H1 (cell line): Measurements from ENCODE around the gene TMEM235. TPM values are rescaled to one million over a fixed set of nuclear protein-coding genes. Genes with fewer than 3 reads are reported as not detected.
A peak's percentile ranks its signal among the peaks of the same experiment; 100 is the strongest.

Source experiments
- ASH2L ChIP-seq: fragments of 200-600, 300-600 bp; sonication (generic); IDR thresholded peaks from one replicate; pipeline ENCODE4 v1.7.1; 2017; ENCODE audit warnings: low read length
- ATF2 ChIP-seq: IDR thresholded peaks from 2 replicates; pipeline ENCODE4 v1.6.1; 2012; ENCODE audit warnings: low read length, inconsistent platforms
- ATF3 ChIP-seq: IDR thresholded peaks from 2 replicates; pipeline ENCODE4 v1.6.1; 2011; ENCODE audit warnings: low read depth, mild to moderate bottlenecking, low read length; ENCODE audit not compliant: insufficient read depth
- BCL11A ChIP-seq, 2 experiments: IDR thresholded peaks; one replicate each; pipeline ENCODE4 v1.6.1; 2011; ENCODE audit warnings: low read depth in 2 of 2, low read length in 2 of 2, mild to moderate bottlenecking in 2 of 2
- BRCA1 ChIP-seq: IDR thresholded peaks from 2 replicates; pipeline ENCODE4 v1.6.1; 2012; ENCODE audit warnings: low read depth, low read length, improper control_type of control experiment
- CEBPB ChIP-seq: IDR thresholded peaks from 2 replicates; pipeline ENCODE4 v1.6.1; 2012; ENCODE audit warnings: low read depth, low read length
- CTBP2 ChIP-seq: IDR thresholded peaks from 2 replicates; pipeline ENCODE4 v1.7.0; 2011; ENCODE audit warnings: borderline replicate concordance, mild to moderate bottlenecking, moderate library complexity, mixed read lengths, low read length; ENCODE audit not compliant: insufficient read depth, insufficient read length
- CTCF ChIP-seq, 3 experiments: IDR thresholded peaks; 1 replicate in 2 of 3; 2 replicates in 1 of 3; pipeline versions ENCODE4 v1.5.1 to v1.6.1; 2011; ENCODE audit warnings: low read length in 3 of 3, mild to moderate bottlenecking in 3 of 3, inconsistent platforms in 2 of 3, low read depth in 1 of 3, moderate library complexity in 1 of 3; ENCODE audit not compliant: insufficient read depth in 1 of 3; ENCODE audit errors: control extremely low read depth in 1 of 3
- HDAC2 ChIP-seq, 2 experiments: fragments of 300-600 bp in 1 of 2; sonication (generic) in 1 of 2; IDR thresholded peaks; 2 replicates each; pipeline ENCODE4 v1.6.1; 2011 to 2012; ENCODE audit warnings: low read depth in 2 of 2, low read length in 2 of 2, mild to moderate bottlenecking in 2 of 2, moderate library complexity in 2 of 2, borderline replicate concordance in 1 of 2, inconsistent platforms in 1 of 2
- JUND ChIP-seq: IDR thresholded peaks from 2 replicates; pipeline ENCODE4 v1.6.1; 2011; ENCODE audit warnings: mild to moderate bottlenecking, improper control_type of control experiment, low read length
- MAFK ChIP-seq: IDR thresholded peaks from 2 replicates; pipeline ENCODE4 v1.6.1; 2012; ENCODE audit warnings: low read depth, mild to moderate bottlenecking, improper control_type of control experiment, low read length
- RAD21 ChIP-seq, 2 experiments: IDR thresholded peaks in 1 of 2; conservative IDR thresholded peaks in 1 of 2; 2 replicates each; pipeline ENCODE4 v1.6.1; 2011; ENCODE audit warnings: low read depth in 2 of 2, low read length in 2 of 2, improper control_type of control experiment in 1 of 2, inconsistent platforms in 1 of 2, mild to moderate bottlenecking in 1 of 2, moderate library complexity in 1 of 2
- RXRA ChIP-seq: IDR thresholded peaks from 2 replicates; pipeline ENCODE4 v1.6.1; 2011; ENCODE audit warnings: low read depth, mild to moderate bottlenecking, low read length, moderate library complexity; ENCODE audit not compliant: insufficient read depth
- SIN3A ChIP-seq, 2 experiments: IDR thresholded peaks in 1 of 2; conservative IDR thresholded peaks in 1 of 2; 2 replicates each; pipeline ENCODE4 v1.6.1; 2011 to 2012; ENCODE audit warnings: low read length in 2 of 2, improper control_type of control experiment in 1 of 2, low read depth in 1 of 2, mild to moderate bottlenecking in 1 of 2
- SP1 ChIP-seq: IDR thresholded peaks from 2 replicates; pipeline ENCODE4 v1.6.1; 2011; ENCODE audit warnings: low read depth, low read length
- SRF ChIP-seq: IDR thresholded peaks from 2 replicates; pipeline ENCODE4 v1.6.1; 2011; ENCODE audit warnings: mild to moderate bottlenecking, low read depth, low read length, moderate library complexity
- SUZ12 ChIP-seq: fragments of 200-600 bp; sonication (generic); IDR thresholded peaks from 2 replicates; pipeline ENCODE4 v1.6.1; 2012; ENCODE audit warnings: mild to moderate bottlenecking, inconsistent platforms, low read length, moderate library complexity, mixed read lengths
- TCF12 ChIP-seq: IDR thresholded peaks from 2 replicates; pipeline ENCODE4 v1.6.1; 2011; ENCODE audit warnings: low read depth, mild to moderate bottlenecking, low read length
- TEAD4 ChIP-seq: IDR thresholded peaks from 2 replicates; pipeline ENCODE4 v1.6.1; 2012; ENCODE audit warnings: low read depth, low read length, inconsistent platforms, mixed read lengths
- polyA plus RNA-seq, 7 experiments: library from polyadenylated mRNA; depleted of rRNA in 3 of 7; stranded (reverse) in 5 of 7; unstranded in 2 of 7; fragments of >200 nt in 5 of 7; fragments of 200-250 nt in 2 of 7; gene quantifications; 1 replicate in 5 of 7; 2 replicates in 1 of 7; 4 replicates in 1 of 7; pipeline versions ENCODE4 v1.2.1 to v1.2.3, GENCODE V29; 2011 to 2013; ENCODE audit warnings: missing spikeins in 2 of 7, mixed read lengths in 2 of 7
- total RNA-seq: library from RNA; stranded (reverse); fragmentation: NEBNext Ultra II Directional; extraction: Animal tissue kit (Norgen Biotek cat#: 25700); gene quantifications from 2 replicates; pipeline ENCODE4 v1.2.1, GENCODE V29; 2021

TMEM235 gene
- total and polyA plus RNA-seq, 2 of the 8 experiments (the other 6 are each of a cell fraction or from before 2014, with no cell fraction given), result 0.05 to 0.15 TPM

DNA sequence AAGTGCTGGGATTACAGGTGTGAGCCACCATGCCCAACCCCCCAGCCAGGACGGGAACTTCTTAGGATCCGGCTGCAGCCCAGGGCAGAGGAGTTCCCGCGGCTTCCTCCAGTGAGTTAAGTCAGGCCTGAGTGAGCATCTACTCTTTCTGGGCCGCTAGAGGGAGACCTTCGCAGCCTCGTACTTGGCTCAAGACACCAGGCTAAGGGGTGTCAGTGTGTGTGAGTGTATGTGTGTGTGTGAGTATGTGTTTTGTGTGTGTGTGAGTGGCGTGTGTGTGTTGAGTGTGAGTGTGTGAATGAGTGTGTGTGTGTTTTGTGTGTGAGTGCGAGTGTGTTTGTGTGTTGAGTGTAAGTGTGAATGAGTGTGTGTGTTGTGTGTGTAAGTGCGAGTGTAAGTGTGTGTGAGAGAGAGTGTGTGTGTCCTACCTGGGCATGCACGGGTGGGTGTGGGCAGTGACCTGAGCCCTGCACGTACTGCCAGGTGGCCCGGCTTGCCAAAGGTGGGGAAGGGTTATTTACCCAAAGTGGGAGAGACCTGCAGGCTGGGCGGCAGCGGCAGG, 58.5 kb downstream of the TMEM235 start (continued):
- peak; percentile 90 to 95 (median 92) for TF ChIP-seq CTCF (IDR thresholded peaks at IDR 0.05; ENCODE audit: control extremely low read depth in 1 of 3, insufficient read depth in 1 of 3, low read depth in 1 of 3, low read length in 3 of 3)
- TF ChIP-seq BCL11A (IDR thresholded peaks at IDR 0.05; ENCODE audit: low read depth in 2 of 2, low read length in 2 of 2), result no peak
- TF ChIP-seq SIN3A (conservative IDR thresholded peaks at IDR 0.05 in 1 of 2, IDR thresholded peaks at IDR 0.05 in 1 of 2; ENCODE audit: low read depth in 1 of 2, low read length in 2 of 2), result no peak; a peak in 1 of 4 replicates
- no peak for TF ChIP-seq MAFK
- TF ChIP-seq RXRA, result no peak
- TF ChIP-seq ASH2L, result peak; percentile 97
- no peak for TF ChIP-seq HDAC2 (IDR thresholded peaks at IDR 0.05; ENCODE audit: borderline replicate concordance in 1 of 2, low read depth in 2 of 2, low read length in 2 of 2)
- TF ChIP-seq BRCA1, result no peak
- TF ChIP-seq ATF3, result no peak
- peak; percentile 36 for TF ChIP-seq TEAD4
- TF ChIP-seq SRF, result no peak
- no peak for TF ChIP-seq CTBP2
- no peak for TF ChIP-seq CEBPB
- TF ChIP-seq RAD21 (IDR thresholded peaks at IDR 0.05 in 1 of 2, conservative IDR thresholded peaks at IDR 0.05 in 1 of 2; ENCODE audit: low read depth in 2 of 2, low read length in 2 of 2), result peak; percentile 82 to 89
- no peak for TF ChIP-seq SP1
- no peak for TF ChIP-seq SUZ12
- 0 out of 2 replicates have a peak, but pooled peaks have one; percentile 77 for TF ChIP-seq ATF2
- no peak for TF ChIP-seq JUND
- TF ChIP-seq TCF12, result no peak
